B cell (primary cell): Measurements from ENCODE around the gene CTIF.

Experiments used
- EZH2 ChIP-seq: IDR thresholded peaks from 2 replicates; pipeline ENCODE4 v1.6.1; 2012; ENCODE audit warnings: borderline replicate concordance, low read depth, mild to moderate bottlenecking, moderate library complexity, low read length; ENCODE audit not compliant: insufficient read depth, poor library complexity, severe bottlenecking
- TF ChIP-seq, protein P1 (sequence below): fragments of 200-600 bp; IDR thresholded peaks from one replicate; pipeline ENCODE4 v1.8.0; 2022; ENCODE audit warnings: antibody characterized with exemption, mild to moderate bottlenecking

DNA sequence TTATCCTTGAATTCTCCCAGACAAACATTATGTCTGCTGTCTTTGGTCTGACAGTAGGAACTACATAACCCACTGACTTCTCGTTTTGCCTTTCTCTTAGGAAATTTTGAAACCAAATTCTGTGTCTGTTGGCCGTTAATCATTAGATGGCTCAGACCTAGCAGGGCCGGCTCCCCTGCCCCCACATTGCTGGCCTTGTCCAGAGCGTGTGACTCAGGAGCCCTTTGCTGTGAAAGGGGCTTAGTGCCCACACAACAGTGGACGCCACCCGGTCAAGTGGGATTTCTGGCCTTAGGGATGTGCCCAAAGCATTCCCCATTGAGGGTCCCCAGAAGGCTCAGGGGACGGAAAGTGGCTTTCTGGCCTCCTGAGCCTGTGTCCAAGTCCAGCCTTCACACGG, 137.5 kb downstream of the CTIF start:
- TF ChIP-seq, protein P1, sequence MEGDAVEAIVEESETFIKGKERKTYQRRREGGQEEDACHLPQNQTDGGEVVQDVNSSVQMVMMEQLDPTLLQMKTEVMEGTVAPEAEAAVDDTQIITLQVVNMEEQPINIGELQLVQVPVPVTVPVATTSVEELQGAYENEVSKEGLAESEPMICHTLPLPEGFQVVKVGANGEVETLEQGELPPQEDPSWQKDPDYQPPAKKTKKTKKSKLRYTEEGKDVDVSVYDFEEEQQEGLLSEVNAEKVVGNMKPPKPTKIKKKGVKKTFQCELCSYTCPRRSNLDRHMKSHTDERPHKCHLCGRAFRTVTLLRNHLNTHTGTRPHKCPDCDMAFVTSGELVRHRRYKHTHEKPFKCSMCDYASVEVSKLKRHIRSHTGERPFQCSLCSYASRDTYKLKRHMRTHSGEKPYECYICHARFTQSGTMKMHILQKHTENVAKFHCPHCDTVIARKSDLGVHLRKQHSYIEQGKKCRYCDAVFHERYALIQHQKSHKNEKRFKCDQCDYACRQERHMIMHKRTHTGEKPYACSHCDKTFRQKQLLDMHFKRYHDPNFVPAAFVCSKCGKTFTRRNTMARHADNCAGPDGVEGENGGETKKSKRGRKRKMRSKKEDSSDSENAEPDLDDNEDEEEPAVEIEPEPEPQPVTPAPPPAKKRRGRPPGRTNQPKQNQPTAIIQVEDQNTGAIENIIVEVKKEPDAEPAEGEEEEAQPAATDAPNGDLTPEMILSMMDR, result no peak
- TF ChIP-seq EZH2, result no peak
